AG04450 (cell line): ENCODE measurements around the gene NBAS. TPM values are rescaled to one million over a fixed set of nuclear protein-coding genes. Genes with fewer than 3 reads are reported as not detected.

Source experiments
- CTCF ChIA-PET: fragments of 300-600, 350-600 bp; formaldehyde crosslinking; extraction: SDS; loops from one replicate; lab custom pipeline; 2022; ENCODE audit warnings: antibody characterized with exemption, inconsistent platforms; lab: Charles Lee
- POLR2A ChIA-PET: fragments of 350-600 bp; formaldehyde crosslinking; extraction: SDS; loops from one replicate; lab custom pipeline; 2021; ENCODE audit warnings: antibody characterized with exemption, inconsistent platforms; lab: Yijun Ruan, JAX
- DNase-seq: peaks from one replicate; pipeline ENCODE4 v3.0.0-alpha.2; 2011; ENCODE audit warnings: low read depth, low spot score
- H3K27ac ChIP-seq: one replicate; pipeline ENCODE4 v1.5.1; 2012; ENCODE audit warnings: low read depth, low read length, control low read depth
- H3K27me3 ChIP-seq: one replicate; pipeline ENCODE4 v1.6.0; 2012; ENCODE audit warnings: low read length; ENCODE audit not compliant: control insufficient read depth, insufficient read depth
- H3K4me3 ChIP-seq: 2 replicates; pipeline ENCODE4 v1.5.1; 2011; ENCODE audit warnings: mild to moderate bottlenecking, low read depth, low read length, control low read depth
- H3K9me3 ChIP-seq: 2 replicates; pipeline ENCODE4 v1.5.1; 2012; ENCODE audit warnings: low read length; ENCODE audit not compliant: control insufficient read depth, insufficient read depth
- CTCF ChIP-seq: IDR thresholded peaks from 2 replicates; pipeline ENCODE4 v1.5.1; 2011; ENCODE audit warnings: low read depth, low read length, control low read depth, inconsistent platforms
- polyA plus RNA-seq: library from polyadenylated mRNA; depleted of rRNA; stranded (reverse); fragments of >200 nt; gene quantifications from 2 replicates; pipeline ENCODE4 v1.2.3, GENCODE V29; 2011

Gene NBAS
- polyA plus RNA-seq, 1 experiment = 45.0 TPM

DNA sequence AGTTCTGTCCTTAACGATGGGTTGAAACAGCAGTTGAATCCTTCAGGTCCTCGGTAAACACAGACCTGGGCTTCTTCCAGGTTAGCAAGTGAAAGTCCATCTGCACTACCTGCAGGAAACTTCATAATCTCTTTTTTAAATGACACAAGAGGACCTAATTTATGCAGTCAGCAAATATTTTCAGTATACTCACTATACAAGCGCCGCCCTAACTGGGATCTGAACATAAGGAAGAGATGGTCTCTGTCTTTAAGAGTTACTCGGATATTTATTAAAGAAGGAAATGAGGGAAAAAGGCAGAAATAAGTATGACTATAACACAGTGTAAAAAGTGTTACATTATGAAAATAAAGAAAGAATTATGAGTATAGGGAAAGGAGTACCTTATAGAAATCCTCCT lies 103.3 kb downstream of the NBAS start:
- no peaks in the 10 kb centered on the region for H3K9me3 ChIP-seq
- no peaks in the 10 kb centered on the region for H3K27me3 ChIP-seq
- no peak overlapping the region for H3K27ac ChIP-seq
- ChIA-PET POLR2A (no interaction called here), CTCF (no interaction called here)
- H3K4me3 ChIP-seq = no peak overlapping the region
- no peak for TF ChIP-seq CTCF
- no peak for DNase-seq

DNA sequence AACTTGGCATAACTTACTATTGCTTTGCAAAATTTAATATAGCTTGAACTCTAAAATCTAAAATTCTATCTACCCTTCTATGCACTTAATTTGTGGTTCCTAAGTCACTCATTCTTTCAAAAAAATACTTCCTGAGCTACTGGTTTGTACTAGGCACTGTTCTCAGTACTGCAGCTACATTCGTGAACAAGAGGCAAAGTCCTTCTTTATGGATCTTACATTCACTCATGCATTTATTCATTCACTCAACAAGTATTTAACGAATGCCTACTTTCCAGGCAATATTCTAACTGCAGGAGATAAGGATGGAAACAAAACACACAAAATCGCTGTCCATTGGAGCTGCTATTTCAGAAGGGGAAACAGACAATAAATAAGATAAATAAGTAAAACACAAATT lies 104.8 kb downstream of the NBAS start:
- Histone ChIP-seq H3K9me3 (no peaks in the 10 kb centered on the region), H3K27ac (no peak overlapping the region), H3K27me3 (no peaks in the 10 kb centered on the region), H3K4me3 (no peak overlapping the region)
- POLR2A ChIA-PET = no interaction called here
- TF ChIP-seq CTCF = no peak
- CTCF ChIA-PET = no interaction called here
- no peak for DNase-seq

- Histone ChIP-seq H3K4me3 (no peak overlapping the region), H3K27me3 (no peaks in the 10 kb centered on the region), H3K27ac (no peak overlapping the region), H3K9me3 (no peaks in the 10 kb centered on the region)
- POLR2A ChIA-PET = no interaction called here
- CTCF ChIA-PET = no interaction called here
- no peak for TF ChIP-seq CTCF
- no peak for DNase-seq
Measured at GRCh38 chr2:15450808-15451207, 110.3 kb downstream of the NBAS start.

DNA sequence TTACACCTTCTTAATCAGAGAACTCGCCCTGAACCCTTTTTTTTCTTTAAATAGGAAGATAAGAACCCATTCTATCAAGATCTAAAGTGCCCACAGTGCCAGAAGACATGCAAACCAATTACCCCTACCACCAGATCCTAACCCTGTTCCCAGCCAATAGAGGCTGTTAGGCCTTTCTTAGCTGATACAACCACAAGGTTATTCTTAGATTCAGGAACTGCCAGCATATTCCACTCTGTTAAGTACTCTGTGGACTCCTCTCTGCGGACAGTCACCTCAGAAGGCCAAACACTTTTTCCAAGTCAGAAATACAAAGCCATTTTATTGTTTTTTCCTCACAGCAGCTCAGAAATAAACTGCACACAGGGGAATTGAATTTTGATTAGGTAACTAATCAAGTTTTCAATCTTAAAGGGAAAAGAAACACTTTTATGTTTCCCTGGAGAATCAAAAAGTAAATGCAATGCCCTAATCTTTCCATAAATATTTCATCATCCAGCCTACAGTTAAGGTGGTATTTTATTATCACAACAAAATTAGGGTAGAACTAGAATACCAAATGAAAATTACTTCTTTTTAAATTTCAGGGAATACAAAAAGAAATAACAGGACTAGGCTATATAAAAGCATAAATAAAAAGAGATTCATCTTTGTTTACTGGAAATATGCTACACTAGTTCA lies 111.4 kb downstream of the NBAS start:
- H3K27me3 ChIP-seq = no peaks in the 10 kb centered on the region
- ChIA-PET POLR2A (no interaction called here), CTCF (no interaction called here)
- H3K4me3 ChIP-seq = no peak overlapping the region
- no peak for TF ChIP-seq CTCF
- DNase-seq = no peak
- H3K9me3 ChIP-seq = no peaks in the 10 kb centered on the region
- H3K27ac ChIP-seq = no peak overlapping the region

- POLR2A ChIA-PET = no interaction called here
- DNase-seq = no peak
- TF ChIP-seq CTCF = no peak
- Histone ChIP-seq H3K27me3 (no peaks in the 10 kb centered on the region), H3K4me3 (no peak overlapping the region), H3K27ac (no peak overlapping the region), H3K9me3 (no peaks in the 10 kb centered on the region)
- CTCF ChIA-PET = interaction anchor here (0.6 kb wide), 1 partner anchor 59 kb away, joined by 3 read pairs; no protein-coding TSS in a partner anchor
Measured at GRCh38 chr2:15448250-15448839, 112.8 kb downstream of the NBAS start.
